ENCODE data around the gene SPECC1L.

Gene SPECC1L

GRCh38 chr22:24319451-24319850 is 48.8 kb downstream of the SPECC1L start:
- H3K27ac Mint-ChIP-seq: no peak overlapping the region
- no peaks in the 10 kb centered on the region for H3K27me3 Mint-ChIP-seq
- no peak for DNase-seq
- H3K4me1 Mint-ChIP-seq: peaks cover 15% of the 10 kb centered on the region
- no peak overlapping the region for H3K4me3 Mint-ChIP-seq
- no peak for ATAC-seq
- no peaks in the 10 kb centered on the region for H3K9me3 Mint-ChIP-seq

DNA sequence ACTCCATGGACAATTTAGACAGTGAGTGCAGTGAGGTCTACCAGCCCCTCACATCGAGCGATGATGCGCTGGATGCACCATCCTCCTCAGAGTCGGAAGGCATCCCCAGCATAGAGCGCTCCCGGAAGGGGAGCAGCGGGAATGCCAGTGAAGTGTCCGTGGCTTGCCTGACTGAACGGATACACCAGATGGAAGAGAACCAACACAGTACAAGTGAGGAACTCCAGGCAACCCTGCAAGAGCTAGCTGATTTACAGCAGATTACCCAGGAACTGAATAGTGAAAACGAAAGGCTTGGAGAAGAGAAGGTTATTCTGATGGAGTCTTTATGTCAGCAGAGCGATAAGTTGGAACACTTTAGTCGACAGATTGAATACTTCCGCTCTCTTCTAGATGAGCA is 51.4 kb downstream of the SPECC1L start:
- DNase-seq (no peak), ATAC-seq (no peak)
- H3K4me3 Mint-ChIP-seq: no peak overlapping the region
- H3K27me3 Mint-ChIP-seq: no peaks in the 10 kb centered on the region
- H3K4me1 Mint-ChIP-seq: peaks cover 29% of the 10 kb centered on the region
- peak overlapping the region in 1 of 2 donors; percentile 88 for H3K27ac Mint-ChIP-seq
- H3K9me3 Mint-ChIP-seq: no peaks in the 10 kb centered on the region

DNA sequence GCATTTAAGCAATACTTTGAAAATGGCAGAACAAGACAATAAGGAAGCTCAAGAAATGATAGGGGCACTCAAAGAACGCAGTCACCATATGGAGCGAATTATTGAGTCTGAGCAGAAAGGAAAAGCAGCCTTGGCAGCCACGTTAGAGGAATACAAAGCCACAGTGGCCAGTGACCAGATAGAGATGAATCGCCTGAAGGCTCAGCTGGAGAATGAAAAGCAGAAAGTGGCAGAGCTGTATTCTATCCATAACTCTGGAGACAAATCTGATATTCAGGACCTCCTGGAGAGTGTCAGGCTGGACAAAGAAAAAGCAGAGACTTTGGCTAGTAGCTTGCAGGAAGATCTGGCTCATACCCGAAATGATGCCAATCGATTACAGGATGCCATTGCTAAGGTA is 51.9 kb downstream of the SPECC1L start:
- Mint-ChIP-seq H3K9me3 (no peaks in the 10 kb centered on the region), H3K4me1 (peaks cover 29% of the 10 kb centered on the region), H3K4me3 (no peak overlapping the region), H3K27me3 (no peaks in the 10 kb centered on the region), H3K27ac (no peak overlapping the region)
- DNase-seq (no peak), ATAC-seq (no peak)

GRCh38 chr22:24323233-24323632 is 52.6 kb downstream of the SPECC1L start:
- ATAC-seq: no peak
- no peak overlapping the region for H3K27ac Mint-ChIP-seq
- H3K9me3 Mint-ChIP-seq: no peaks in the 10 kb centered on the region
- DNase-seq: no peak
- peaks cover 29% of the 10 kb centered on the region for H3K4me1 Mint-ChIP-seq
- H3K4me3 Mint-ChIP-seq: no peak overlapping the region
- H3K27me3 Mint-ChIP-seq: no peaks in the 10 kb centered on the region

- H3K4me3 Mint-ChIP-seq: no peak overlapping the region
- no peak overlapping the region for H3K27ac Mint-ChIP-seq
- H3K4me1 Mint-ChIP-seq: peaks cover 30% of the 10 kb centered on the region
These were observed 53.1 kb downstream of the SPECC1L start for GRCh38 chr22:24323695-24324094.

GRCh38 chr22:24324137-24324536 is 53.5 kb downstream of the SPECC1L start:
- Mint-ChIP-seq H3K4me1 (peaks cover 35% of the 10 kb centered on the region), H3K27ac (no peak overlapping the region), H3K4me3 (peak overlapping the region in 1 of 2 donors; percentile 18), H3K9me3 (no peaks in the 10 kb centered on the region), H3K27me3 (no peaks in the 10 kb centered on the region)
- ATAC-seq (no peak), DNase-seq (no peak)

More at GRCh38 chr22:24323695-24324094, 53.1 kb downstream of the SPECC1L start:
- no peaks in the 10 kb centered on the region for H3K9me3 Mint-ChIP-seq
- DNase-seq (no peak), ATAC-seq (no peak)
- H3K27me3 Mint-ChIP-seq: no peaks in the 10 kb centered on the region

- no peak overlapping the region for H3K4me3 Mint-ChIP-seq
- ATAC-seq (peak; percentile 86), DNase-seq (no peak)
- no peaks in the 10 kb centered on the region for H3K27me3 Mint-ChIP-seq
- peaks cover 43% of the 10 kb centered on the region for H3K4me1 Mint-ChIP-seq
- no peaks in the 10 kb centered on the region for H3K9me3 Mint-ChIP-seq
- no peak overlapping the region for H3K27ac Mint-ChIP-seq
These were observed 54.6 kb downstream of the SPECC1L start for GRCh38 chr22:24325105-24325757.

GRCh38 chr22:24326266-24326665 is 55.6 kb downstream of the SPECC1L start:
- ATAC-seq (no peak), DNase-seq (no peak)
- H3K27ac Mint-ChIP-seq: no peak overlapping the region
- no peak overlapping the region for H3K4me3 Mint-ChIP-seq
- H3K9me3 Mint-ChIP-seq: no peaks in the 10 kb centered on the region
- H3K4me1 Mint-ChIP-seq: peaks cover 43% of the 10 kb centered on the region
- H3K27me3 Mint-ChIP-seq: no peaks in the 10 kb centered on the region

GRCh38 chr22:24327832-24328231 is 57.2 kb downstream of the SPECC1L start:
- Mint-ChIP-seq H3K27me3 (no peaks in the 10 kb centered on the region), H3K27ac (no peak overlapping the region)
- no peak for ATAC-seq

GRCh38 chr22:24329453-24329852 is 58.8 kb downstream of the SPECC1L start:
- Mint-ChIP-seq H3K4me3 (no peak overlapping the region), H3K9me3 (no peaks in the 10 kb centered on the region), H3K27me3 (no peaks in the 10 kb centered on the region), H3K27ac (peak overlapping the region; percentile 2 to 35), H3K4me1 (peaks cover 27% of the 10 kb centered on the region)
- no peak for DNase-seq
- no peak for ATAC-seq

More at GRCh38 chr22:24327832-24328231, 57.2 kb downstream of the SPECC1L start:
- Mint-ChIP-seq H3K4me1 (peaks cover 35% of the 10 kb centered on the region), H3K9me3 (no peaks in the 10 kb centered on the region), H3K4me3 (no peak overlapping the region)
- no peak for DNase-seq

DNA sequence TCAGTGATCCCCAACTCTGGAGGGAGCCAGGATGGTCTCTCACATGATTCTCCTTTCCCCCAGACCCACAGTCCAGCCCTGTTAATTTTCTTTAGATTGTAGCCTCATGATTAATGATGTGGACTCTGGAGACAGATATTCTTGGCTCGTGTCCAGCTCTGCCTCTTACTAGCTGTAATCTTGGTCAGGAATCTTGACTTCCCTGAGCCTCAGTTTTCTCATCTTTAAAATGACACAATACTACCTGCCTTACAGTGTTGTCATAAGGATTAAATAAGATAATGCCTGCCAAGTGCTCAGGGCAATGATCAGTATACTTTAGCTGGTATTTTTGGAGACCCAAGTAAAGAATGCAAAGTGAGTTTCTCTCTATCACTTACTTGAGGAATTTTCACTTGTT is 60.0 kb downstream of the SPECC1L start:
- no peaks in the 10 kb centered on the region for H3K9me3 Mint-ChIP-seq
- ATAC-seq: no peak

DNA sequence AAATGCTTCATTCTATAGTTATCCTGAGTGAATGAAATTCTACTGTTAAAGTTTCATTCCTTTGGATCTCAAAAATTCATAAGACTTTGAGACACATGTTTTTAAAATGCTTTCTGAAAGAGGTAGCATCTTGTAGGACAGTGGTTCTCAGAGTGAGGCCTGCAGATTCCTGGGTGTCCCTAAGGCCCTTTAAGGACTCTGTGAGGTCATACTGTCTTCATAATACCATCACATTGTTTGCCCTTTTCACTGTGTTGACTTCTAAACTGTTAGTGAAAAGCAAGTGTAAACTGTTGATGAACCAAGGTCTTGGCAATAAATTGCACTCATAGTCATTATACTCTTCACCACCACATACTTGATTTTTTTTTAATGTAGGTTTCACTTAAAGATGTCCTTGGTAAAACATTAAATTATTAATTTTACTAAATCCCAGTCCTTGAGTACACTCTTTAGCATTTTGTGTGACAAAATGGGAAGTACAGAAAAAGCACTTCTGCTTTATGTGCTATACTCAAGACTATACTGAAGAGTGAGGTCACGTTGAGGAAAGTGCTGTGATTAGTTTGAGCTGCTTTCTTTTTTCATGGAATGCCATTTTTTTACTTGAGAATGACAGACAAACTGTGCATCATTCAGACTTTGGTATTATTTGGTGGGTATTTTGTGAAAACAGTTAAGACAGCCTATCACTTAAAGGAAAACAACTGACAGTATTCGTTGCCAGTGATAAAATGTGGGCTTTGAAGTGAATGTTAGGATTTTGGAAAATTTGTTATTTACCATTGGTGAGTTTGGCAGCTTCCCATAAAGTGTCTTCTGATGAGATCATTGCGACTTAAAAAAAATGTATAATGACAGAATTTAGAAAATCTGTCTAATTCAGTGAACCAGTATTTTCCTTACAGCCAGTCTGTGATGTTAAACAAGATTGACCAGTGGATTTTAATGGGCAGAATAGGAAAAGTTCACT is 61.1 kb downstream of the SPECC1L start:
- H3K4me3 Mint-ChIP-seq: no peak overlapping the region
- H3K27me3 Mint-ChIP-seq: no peaks in the 10 kb centered on the region
- no peak for DNase-seq
- H3K9me3 Mint-ChIP-seq: no peaks in the 10 kb centered on the region
- H3K4me1 Mint-ChIP-seq: peaks cover 22% of the 10 kb centered on the region
- no peak for ATAC-seq
- no peak overlapping the region for H3K27ac Mint-ChIP-seq

More for the DNA sequence above, 60.0 kb downstream of the SPECC1L start:
- H3K27ac Mint-ChIP-seq: no peak overlapping the region
- H3K4me1 Mint-ChIP-seq: peaks cover 23% of the 10 kb centered on the region
- DNase-seq: no peak
- H3K27me3 Mint-ChIP-seq: no peaks in the 10 kb centered on the region
- no peak overlapping the region for H3K4me3 Mint-ChIP-seq

- no peak overlapping the region for H3K4me3 Mint-ChIP-seq
- H3K27me3 Mint-ChIP-seq: no peaks in the 10 kb centered on the region
- no peak for ATAC-seq
- peaks cover 22% of the 10 kb centered on the region for H3K4me1 Mint-ChIP-seq
- no peak for DNase-seq
- H3K27ac Mint-ChIP-seq: no peak overlapping the region
- no peaks in the 10 kb centered on the region for H3K9me3 Mint-ChIP-seq
These were observed 62.7 kb downstream of the SPECC1L start for GRCh38 chr22:24333301-24333700.

DNA sequence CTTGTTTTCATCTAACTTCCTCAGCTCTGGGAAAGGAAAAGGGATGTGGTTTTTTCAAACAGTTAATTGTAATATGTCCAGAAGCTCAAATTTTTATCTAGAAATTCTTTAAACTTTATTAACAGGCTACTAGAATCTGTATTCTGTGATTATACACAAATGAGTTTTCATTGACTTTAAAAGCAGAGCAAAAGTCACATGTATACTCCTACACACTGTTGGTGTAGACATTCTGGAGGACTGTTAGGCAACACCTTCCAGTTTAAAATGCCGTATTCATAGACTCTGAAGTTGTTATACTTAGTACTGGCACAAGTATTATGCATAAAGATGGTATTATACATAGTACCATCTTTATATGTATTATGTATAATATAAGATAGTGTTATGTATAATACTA is 64.9 kb downstream of the SPECC1L start:
- no peak for ATAC-seq
- Mint-ChIP-seq H3K9me3 (no peaks in the 10 kb centered on the region), H3K27ac (peak overlapping the region in 1 of 2 donors; percentile 17)

GRCh38 chr22:24337894-24338645 is 67.4 kb downstream of the SPECC1L start:
- no peak for DNase-seq

More for the DNA sequence above, 64.9 kb downstream of the SPECC1L start:
- Mint-ChIP-seq H3K4me1 (peaks cover 8% of the 10 kb centered on the region), H3K27me3 (no peaks in the 10 kb centered on the region), H3K4me3 (no peak overlapping the region)
- no peak for DNase-seq

More at GRCh38 chr22:24337894-24338645, 67.4 kb downstream of the SPECC1L start:
- H3K4me1 Mint-ChIP-seq: peaks cover 8% of the 10 kb centered on the region
- H3K9me3 Mint-ChIP-seq: no peaks in the 10 kb centered on the region
- H3K27me3 Mint-ChIP-seq: no peaks in the 10 kb centered on the region
- H3K4me3 Mint-ChIP-seq: no peak overlapping the region
- ATAC-seq: no peak
- H3K27ac Mint-ChIP-seq: no peak overlapping the region
